ENCODE data around the gene LYPD4.

- TF ChIP-seq CTCF (IDR thresholded peaks at IDR 0.05; ENCODE audit: insufficient read depth, low read length, poor library complexity, severe bottlenecking) (no peak), EZH2phosphoT487 (conservative IDR thresholded peaks at IDR 0.05; ENCODE audit: low read length) (no peak)
Observed at GRCh38 chr19:41886761-41887710, 42.6 kb upstream of the LYPD4 start.

All from SU-DHL-6 (cell line).